Mammary epithelial cell (primary cell): ENCODE measurements around the gene CST6.

Source experiments
- CTCF ChIP-seq, 2 donors: IDR thresholded peaks in 1 of 2; conservative IDR thresholded peaks in 1 of 2; 2 replicates each; pipeline ENCODE4 v1.5.1; 2011 to 2012; ENCODE audit warnings: inconsistent platforms in 2 of 2, low read length in 2 of 2, mild to moderate bottlenecking in 2 of 2, control low read depth in 1 of 2, low read depth in 1 of 2; ENCODE audit not compliant: insufficient read depth in 1 of 2; ENCODE audit errors: extremely low read depth in 1 of 2
- EZH2 ChIP-seq: IDR thresholded peaks from 2 replicates; pipeline ENCODE4 v1.6.1; 2012; ENCODE audit warnings: low read length, inconsistent platforms, borderline replicate concordance

DNA sequence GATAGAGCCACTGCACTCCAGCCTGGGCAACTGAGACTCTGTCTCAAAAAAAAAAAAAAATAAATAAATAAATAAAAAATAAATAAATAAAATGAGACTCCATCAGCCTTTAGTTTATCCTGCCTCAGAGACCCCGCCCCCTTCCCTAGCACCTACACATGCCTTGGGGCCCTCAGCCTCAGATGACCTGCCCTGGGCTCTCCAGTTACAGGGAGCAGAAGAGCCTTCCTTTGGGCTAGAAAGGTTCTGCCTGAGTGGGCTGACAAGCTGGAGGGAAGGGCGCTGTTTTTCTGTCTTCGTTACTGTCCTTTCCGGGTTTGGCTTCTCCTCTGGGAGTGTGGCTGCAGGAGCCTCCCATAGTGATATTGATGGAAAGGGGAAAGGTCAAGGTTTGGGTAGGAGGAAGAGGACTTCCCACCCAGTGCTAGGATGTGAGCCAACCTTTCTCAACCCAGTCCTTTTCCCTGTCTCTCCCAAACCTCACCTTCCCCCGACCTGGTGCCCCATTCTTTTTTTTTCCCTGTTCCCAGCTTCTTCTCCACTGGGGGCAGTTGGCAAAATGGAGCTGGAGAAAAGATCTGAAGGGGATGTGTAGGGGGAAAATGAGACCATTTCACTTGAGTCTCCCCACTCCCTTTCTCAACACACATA, 38.9 kb downstream of the CST6 start:
- TF ChIP-seq CTCF (conservative IDR thresholded peaks at IDR 0.05 in 1 of 2, IDR thresholded peaks at IDR 0.05 in 1 of 2; ENCODE audit: extremely low read depth in 1 of 2, insufficient read depth in 1 of 2, low read depth in 1 of 2, low read length in 2 of 2) (no peak), EZH2 (no peak)
